Kidney (tissue), 22 donors: ENCODE results near the gene ERVV-1. TPM values are rescaled to one million over a fixed set of nuclear protein-coding genes. Genes with fewer than 3 reads are reported as not detected.
"Not testable (repeated sequence)": the region's sequence is repeated elsewhere in the genome, so short reads cannot be mapped to it uniquely, and the experiment has no call there.

Experiments used
- DNase-seq, 5 donors: peaks; one replicate each; pipeline ENCODE4 v3.0.0-alpha.2; 2013 to 2020
- FAIRE-seq: peaks from 2 replicates; lab custom pipeline; 2012; peaks lifted over from hg19 to GRCh38; lab: Jason Lieb, UNC
- H3K27ac ChIP-seq, 2 donors: one replicate each; pipeline ENCODE4 v1.7.0; 2013; ENCODE audit warnings: low read depth in 2 of 2, low read length in 2 of 2, inconsistent platforms in 1 of 2
- H3K27me3 ChIP-seq: one replicate; pipeline ENCODE4 v1.7.1; 2013; ENCODE audit warnings: low read length, inconsistent platforms; ENCODE audit not compliant: control insufficient read depth, insufficient read depth
- H3K36me3 ChIP-seq, 3 donors: one replicate each; pipeline versions ENCODE4 v1.7.0 to v1.7.1; 2013; ENCODE audit warnings: low read length in 3 of 3, control low read depth in 1 of 3, inconsistent platforms in 1 of 3; ENCODE audit not compliant: insufficient read depth in 3 of 3, control insufficient read depth in 2 of 3
- H3K4me1 ChIP-seq, 3 donors: one replicate each; pipeline versions ENCODE4 v1.7.0 to v1.7.1; 2013; ENCODE audit warnings: low read length in 3 of 3, inconsistent platforms in 1 of 3, low read depth in 1 of 3; ENCODE audit not compliant: control insufficient read depth in 2 of 3, insufficient read depth in 2 of 3
- H3K4me3 ChIP-seq, 3 donors: one replicate each; pipeline versions ENCODE4 v1.7.0 to v1.8.1; 2013; ENCODE audit warnings: low read length in 3 of 3, control low read depth in 1 of 3, inconsistent platforms in 1 of 3
- H3K9ac ChIP-seq, 3 donors: one replicate each; pipeline versions ENCODE4 v1.7.0 to v1.7.1; 2013; ENCODE audit warnings: low read length in 3 of 3, control low read depth in 1 of 3, inconsistent platforms in 1 of 3
- H3K9me3 ChIP-seq, 3 donors: one replicate each; pipeline versions ENCODE4 v1.7.0 to v1.7.1; 2013; ENCODE audit warnings: low read length in 3 of 3, control low read depth in 1 of 3, inconsistent platforms in 1 of 3; ENCODE audit not compliant: control insufficient read depth in 2 of 3, insufficient read depth in 1 of 3
- intact Hi-C: fragments of 100-400 bp; cut with DNase I; formaldehyde crosslinking; loops from one replicate; pipeline ENCODE4 v1.11.1; 2022
- long read RNA-seq, 10 donors: library from polyadenylated mRNA in 1 of 10; unstranded in 1 of 10; transcript quantifications; one replicate each; pipeline ENCODE4 v2.0.0 and lab custom pipeline, GENCODE V29; 2021 to 2026
- polyA plus RNA-seq: library from polyadenylated mRNA; stranded (reverse); fragments of 350-450 nt; fragmentation: Illumina TruSeq; extraction: RNeasy Lipid Tissue Mini Kit (QIAGEN cat#74804); gene quantifications from one replicate; pipeline ENCODE4 v1.2.3, GENCODE V29; 2014; ENCODE audit warnings: low read depth, low replicate concordance; ENCODE audit not compliant: insufficient read depth
- total RNA-seq: library from RNA; stranded (reverse); fragmentation: NEBNext Ultra II Directional; extraction: Animal tissue kit (Norgen Biotek cat#: 25700); gene quantifications from one replicate; pipeline ENCODE4 v1.2.1, GENCODE V29; 2021
- TF ChIP-seq, protein P1 (sequence below): IDR thresholded peaks from 3 replicates; pipeline ENCODE4 v1.5.1; 2012; ENCODE audit warnings: mild to moderate bottlenecking, moderate library complexity, borderline replicate concordance; ENCODE audit not compliant: insufficient read depth; ENCODE audit errors: extremely low read depth
- donor health status: control.
- donor health status: control.
- donor health status: control.
- donor health status: control.
- donor health status: control.
- donor health status: DM: yes; HTN: yes; CAD: no.
- donor health status: Normal renal cell carcinoma (clear cell type).

ERVV-1 gene, protein sequence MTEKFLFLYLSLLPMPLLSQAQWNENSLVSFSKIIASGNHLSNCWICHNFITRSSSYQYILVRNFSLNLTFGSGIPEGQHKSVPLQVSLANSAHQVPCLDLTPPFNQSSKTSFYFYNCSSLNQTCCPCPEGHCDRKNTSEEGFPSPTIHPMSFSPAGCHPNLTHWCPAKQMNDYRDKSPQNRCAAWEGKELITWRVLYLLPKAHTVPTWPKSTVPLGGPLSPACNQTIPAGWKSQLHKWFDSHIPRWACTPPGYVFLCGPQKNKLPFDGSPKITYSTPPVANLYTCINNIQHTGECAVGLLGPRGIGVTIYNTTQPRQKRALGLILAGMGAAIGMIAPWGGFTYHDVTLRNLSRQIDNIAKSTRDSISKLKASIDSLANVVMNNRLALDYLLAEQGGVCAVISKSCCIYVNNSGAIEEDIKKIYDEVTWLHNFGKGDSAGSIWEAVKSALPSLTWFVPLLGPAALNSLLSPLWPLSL
- total RNA-seq (not detected), polyA plus RNA-seq (not detected)
- long read RNA-seq, donor 1 = 0 reads
- long read RNA-seq, donor 2 = 0 reads
- long read RNA-seq, donor 3 = 0 reads
- long read RNA-seq, donor 4 = 0 reads
- long read RNA-seq, donor 5 = 0 reads
- long read RNA-seq, donor 6 = 0 reads
- long read RNA-seq, donor 7 = 0 reads
- long read RNA-seq, donor 8 = 0 reads
- long read RNA-seq, donor 9 = 0 reads
- long read RNA-seq, donor 10, partial matches to known transcripts = 0 of 2 reads
- long read RNA-seq, donor 10, other reads (novel, unspliced or antisense) = 0 of 2 reads

DNA sequence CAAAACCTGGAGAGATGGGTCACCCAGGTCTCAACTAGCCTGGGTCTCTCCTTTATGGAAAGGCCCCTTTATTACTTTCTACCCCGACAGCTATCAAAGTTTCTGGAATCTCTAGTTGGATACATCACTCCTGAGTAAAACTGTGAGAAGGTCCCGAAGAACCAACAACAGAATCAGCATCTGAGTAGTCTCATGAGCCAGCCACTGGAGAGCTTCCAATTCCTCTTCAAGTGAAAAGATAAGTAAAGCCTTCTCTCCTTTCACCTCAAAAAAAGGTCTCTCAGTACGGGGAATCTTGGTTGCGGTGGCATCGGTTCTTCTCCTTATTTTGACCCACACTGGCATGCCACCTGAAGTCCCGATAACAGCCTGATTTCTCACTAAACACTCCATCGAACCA lies at the start of gene ERVV-1:
ERVV-1 (plus strand) TSS at position 301 of the 400 bp plus-strand sequence. CDS start 170 bp downstream, outside the sequence.
- TF ChIP-seq, protein P1, sequence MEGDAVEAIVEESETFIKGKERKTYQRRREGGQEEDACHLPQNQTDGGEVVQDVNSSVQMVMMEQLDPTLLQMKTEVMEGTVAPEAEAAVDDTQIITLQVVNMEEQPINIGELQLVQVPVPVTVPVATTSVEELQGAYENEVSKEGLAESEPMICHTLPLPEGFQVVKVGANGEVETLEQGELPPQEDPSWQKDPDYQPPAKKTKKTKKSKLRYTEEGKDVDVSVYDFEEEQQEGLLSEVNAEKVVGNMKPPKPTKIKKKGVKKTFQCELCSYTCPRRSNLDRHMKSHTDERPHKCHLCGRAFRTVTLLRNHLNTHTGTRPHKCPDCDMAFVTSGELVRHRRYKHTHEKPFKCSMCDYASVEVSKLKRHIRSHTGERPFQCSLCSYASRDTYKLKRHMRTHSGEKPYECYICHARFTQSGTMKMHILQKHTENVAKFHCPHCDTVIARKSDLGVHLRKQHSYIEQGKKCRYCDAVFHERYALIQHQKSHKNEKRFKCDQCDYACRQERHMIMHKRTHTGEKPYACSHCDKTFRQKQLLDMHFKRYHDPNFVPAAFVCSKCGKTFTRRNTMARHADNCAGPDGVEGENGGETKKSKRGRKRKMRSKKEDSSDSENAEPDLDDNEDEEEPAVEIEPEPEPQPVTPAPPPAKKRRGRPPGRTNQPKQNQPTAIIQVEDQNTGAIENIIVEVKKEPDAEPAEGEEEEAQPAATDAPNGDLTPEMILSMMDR = no peak
- no peak for DNase-seq
- Histone ChIP-seq H3K27me3 (no peaks in the 10 kb centered on the region), H3K9ac (no peak within 1 kb of the TSS), H3K4me1 (no peaks in the 10 kb centered on the region), H3K4me3 (no peak within 1 kb of the TSS), H3K27ac (no peak within 1 kb of the TSS), H3K36me3 (no peaks in the 10 kb centered on the region), H3K9me3 (no peaks in the 10 kb centered on the region)
- intact Hi-C loops = no loop called here
- FAIRE-seq = no peak

DNA sequence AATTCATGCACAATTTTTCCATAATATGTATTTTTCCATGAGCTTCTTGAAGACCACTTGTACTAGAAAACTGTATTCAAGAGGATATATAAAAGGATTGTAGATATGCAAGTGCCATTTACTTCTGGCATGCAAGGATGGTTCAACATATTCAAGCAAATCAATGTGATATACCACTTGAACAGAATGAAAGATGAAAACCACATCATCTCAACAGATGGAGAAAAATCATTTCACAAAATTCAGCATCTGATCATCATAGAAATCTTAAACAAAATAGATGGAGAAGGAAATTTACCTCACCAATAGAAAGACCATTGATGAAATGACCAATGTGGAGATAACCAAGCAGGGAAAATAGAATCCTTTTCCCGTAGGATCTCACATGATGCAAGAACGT lies 45.9 kb upstream of the ERVV-1 start:
- no peak overlapping the region for H3K4me3 ChIP-seq
- no peak overlapping the region for H3K27ac ChIP-seq
- peaks cover 0 to 14% (median 0%) of the 10 kb centered on the region in 3 donors for H3K9me3 ChIP-seq
- intact Hi-C loops = no loop called here
- H3K9ac ChIP-seq = no peak overlapping the region
- TF ChIP-seq, protein P1 = no peak
- peaks cover 0 to 4% (median 0%) of the 10 kb centered on the region in 3 donors for H3K4me1 ChIP-seq
- H3K27me3 ChIP-seq = no peaks in the 10 kb centered on the region
- H3K36me3 ChIP-seq = peaks cover 0 to 3% (median 0%) of the 10 kb centered on the region in 3 donors
- FAIRE-seq = no peak
- DNase-seq = no peak

DNA sequence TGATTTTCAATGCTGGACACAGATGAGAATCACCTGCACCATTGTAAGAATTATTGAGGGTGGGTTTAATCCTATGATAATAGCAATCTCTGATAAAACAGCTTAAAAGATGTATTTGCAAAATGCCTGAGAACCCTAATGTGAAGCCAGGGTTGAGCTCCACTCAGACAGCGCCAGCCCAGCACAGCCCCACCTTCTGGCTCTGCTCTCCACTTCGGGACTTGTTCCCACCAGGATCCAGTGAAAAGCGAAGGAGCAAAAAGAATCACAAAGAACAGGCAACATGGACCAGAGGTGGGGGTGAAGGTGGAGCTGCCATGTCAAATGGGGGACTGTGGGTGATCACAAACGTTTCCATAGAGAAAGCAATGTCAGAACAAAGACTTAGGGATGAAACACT lies 32.4 kb upstream of the ERVV-1 start:
- H3K9ac ChIP-seq = no peak overlapping the region
- FAIRE-seq (no peak), DNase-seq (no peak)
- TF ChIP-seq, protein P1 = no peak
- no peaks in the 10 kb centered on the region for H3K27me3 ChIP-seq
- peaks cover 0 to 6% (median 0%) of the 10 kb centered on the region in 3 donors for H3K9me3 ChIP-seq
- no peak overlapping the region for H3K4me3 ChIP-seq
- H3K36me3 ChIP-seq = peaks cover 0 to 7% (median 2%) of the 10 kb centered on the region in 3 donors
- intact Hi-C loops = no loop called here
- H3K27ac ChIP-seq = no peak overlapping the region
- no peaks in the 10 kb centered on the region for H3K4me1 ChIP-seq

DNA sequence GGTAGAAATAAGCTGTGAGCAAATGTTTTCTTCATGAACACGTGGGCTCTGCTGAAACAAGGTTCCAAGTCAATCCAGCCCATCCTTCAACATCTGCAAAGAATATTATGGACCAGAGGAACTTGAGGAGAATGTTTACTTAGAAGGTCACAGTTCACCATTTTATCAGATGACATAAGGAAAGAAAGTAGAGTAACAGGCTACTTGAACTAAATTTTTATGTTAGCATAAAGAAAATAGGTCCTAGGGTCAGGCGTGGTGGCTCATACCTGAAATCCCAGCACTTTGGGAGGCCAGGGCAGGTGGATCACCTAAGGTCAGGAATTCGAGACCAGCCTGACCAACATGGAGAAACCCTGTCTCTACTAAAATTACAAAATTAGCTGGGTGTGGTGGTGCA lies 30.6 kb upstream of the ERVV-1 start:
- H3K4me1 ChIP-seq, intact Hi-C loops, H3K36me3 ChIP-seq, H3K4me3 ChIP-seq, DNase-seq, FAIRE-seq, H3K9me3 ChIP-seq, H3K27me3 ChIP-seq, H3K27ac ChIP-seq, H3K9ac ChIP-seq: not testable (repeated sequence)
